GM23248 (cell line): ENCODE data around the gene CHPT1. TPM values are rescaled to one million over a fixed set of nuclear protein-coding genes. Genes with fewer than 3 reads are reported as not detected.

Experiments used
- DNase-seq: peaks from one replicate; pipeline ENCODE4 v3.0.0-alpha.2; 2015
- H2AFZ ChIP-seq: fragments of 200-600 bp; sonication (generic); 2 replicates; pipeline ENCODE4 v1.6.1; 2016; ENCODE audit warnings: antibody characterized with exemption
- H3F3A ChIP-seq: fragments of 200-600 bp; sonication (generic); 2 replicates; pipeline ENCODE4 v1.6.1; 2016; ENCODE audit warnings: mild to moderate bottlenecking, antibody characterized with exemption, mixed run types; ENCODE audit not compliant: insufficient read depth
- H3K27ac ChIP-seq: fragments of 200-600 bp; sonication (generic); 2 replicates; pipeline ENCODE4 v1.5.1; 2016; ENCODE audit warnings: mild to moderate bottlenecking
- H3K27me3 ChIP-seq: fragments of 200-600 bp; sonication (generic); replicated peaks from 2 replicates; pipeline ENCODE4 v1.6.1; 2016; ENCODE audit warnings: mild to moderate bottlenecking; ENCODE audit not compliant: insufficient read depth
- H3K36me3 ChIP-seq: fragments of 200-600 bp; sonication (generic); 2 replicates; pipeline ENCODE4 v1.6.1; 2016; ENCODE audit warnings: low read depth, mild to moderate bottlenecking
- H3K4me1 ChIP-seq: fragments of 200-600 bp; sonication (generic); 2 replicates; pipeline ENCODE4 v1.6.1; 2016; ENCODE audit warnings: mild to moderate bottlenecking; ENCODE audit not compliant: insufficient read depth
- H3K4me2 ChIP-seq: fragments of 200-600 bp; sonication (generic); one replicate; pipeline ENCODE4 v1.6.1; 2016; ENCODE audit warnings: mild to moderate bottlenecking; ENCODE audit not compliant: unreplicated experiment
- H3K4me3 ChIP-seq: fragments of 200-600 bp; sonication (generic); 2 replicates; pipeline ENCODE4 v1.5.1; 2016; ENCODE audit warnings: mild to moderate bottlenecking
- H3K79me2 ChIP-seq: fragments of 200-600 bp; sonication (generic); 2 replicates; pipeline ENCODE4 v1.6.1; 2016; ENCODE audit warnings: mild to moderate bottlenecking; ENCODE audit not compliant: insufficient read depth
- H3K9ac ChIP-seq: fragments of 200-600 bp; sonication (generic); 2 replicates; pipeline ENCODE4 v1.6.1; 2016; ENCODE audit warnings: mild to moderate bottlenecking
- H3K9me2 ChIP-seq: fragments of 200-600 bp; sonication (generic); 2 replicates; pipeline ENCODE4 v1.6.1; 2016; ENCODE audit warnings: mixed run types, mild to moderate bottlenecking, moderate library complexity; ENCODE audit not compliant: insufficient read depth
- H3K9me3 ChIP-seq: fragments of 200-600 bp; sonication (generic); one replicate; pipeline ENCODE4 v1.6.1; 2017; ENCODE audit warnings: low read depth
- H4K20me1 ChIP-seq: fragments of 200-600 bp; sonication (generic); 2 replicates; pipeline ENCODE4 v1.6.0; 2016; ENCODE audit not compliant: insufficient read depth
- EZH2 ChIP-seq: fragments of 200-600 bp; sonication (generic); IDR thresholded peaks from 2 replicates; pipeline ENCODE4 v1.6.1; 2018; ENCODE audit warnings: antibody characterized with exemption, mild to moderate bottlenecking; ENCODE audit not compliant: insufficient read depth, poor library complexity, severe bottlenecking
- EZH2phosphoT487 ChIP-seq: fragments of 200-600 bp; sonication (generic); IDR thresholded peaks from 2 replicates; pipeline ENCODE4 v1.6.1; 2018; ENCODE audit warnings: antibody characterized with exemption, moderate library complexity, mild to moderate bottlenecking, low read depth; ENCODE audit not compliant: insufficient read depth
- WGBS, 2 experiments: methylation state at CpG; one replicate each; pipeline ENCODE4 v1.1.6; 2015 to 2017; ENCODE audit warnings: low lambda C conversion rate in 2 of 2, low coverage in 1 of 2; ENCODE audit errors: missing lambda C conversion rate in 2 of 2; 5-methylcytosine and 5-hydroxymethylcytosine counted together
- in situ Hi-C: fragments of 300-500 bp; cut with MboI; formaldehyde crosslinking; loops from 2 replicates; pipeline ENCODE4 v1.15.0; 2020
- polyA plus RNA-seq: library from polyadenylated mRNA; unstranded; fragments of >200 nt; fragmentation: Nextera tagmentation; extraction: Ambion mirVana; gene quantifications from 2 replicates; pipeline ENCODE4 v1.2.1, GENCODE V29; 2016
- total RNA-seq: library from RNA; depleted of rRNA; stranded (reverse); fragments of >200 nt; shearing (Covaris generic); gene quantifications from 2 replicates; pipeline ENCODE4 v1.2.3, GENCODE V29; 2014

CHPT1 gene
- total and polyA plus RNA-seq, 2 experiments from 2014 or later = 32.6 to 35.4 TPM

DNA sequence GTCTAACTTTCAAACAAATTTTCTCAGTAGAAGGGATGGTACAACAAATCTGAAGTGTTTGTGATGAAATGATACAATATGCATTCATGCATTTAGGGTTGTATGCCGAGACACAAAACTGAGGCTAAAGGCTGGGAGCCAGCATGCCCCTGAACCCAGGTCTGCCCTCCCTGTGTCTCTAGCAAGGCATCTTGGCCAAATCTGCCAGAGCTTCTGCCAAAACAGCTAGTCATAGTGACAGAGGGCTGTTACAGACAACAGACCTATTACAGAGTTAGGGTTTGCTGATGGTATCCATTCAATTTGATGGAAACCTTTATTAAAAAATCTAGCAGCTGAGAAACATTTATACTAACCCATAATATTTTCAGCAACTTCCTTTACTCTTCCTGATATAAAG lies 11.3 kb upstream of the CHPT1 start:
- no peaks in the 10 kb centered on the region for H3K4me1 ChIP-seq
- H3K27ac ChIP-seq = no peak overlapping the region
- H3K9me2 ChIP-seq = no peaks in the 10 kb centered on the region
- 97 to 100% methylated on average over 1 of the region's 1 CpG for WGBS, 2 experiments
- no peak for TF ChIP-seq EZH2phosphoT487
- TF ChIP-seq EZH2 = no peak
- no peak overlapping the region for H2AFZ ChIP-seq
- no peak overlapping the region for H3K4me3 ChIP-seq
- H3F3A ChIP-seq = no peaks in the 10 kb centered on the region
- H3K9me3 ChIP-seq = no peaks in the 10 kb centered on the region
- H3K4me2 ChIP-seq = no peak overlapping the region
- no peaks in the 10 kb centered on the region for H3K27me3 ChIP-seq
- no peaks in the 10 kb centered on the region for H3K36me3 ChIP-seq
- H4K20me1 ChIP-seq = no peaks in the 10 kb centered on the region
- in situ Hi-C loops = no loop called here
- H3K79me2 ChIP-seq = no peaks in the 10 kb centered on the region
- H3K9ac ChIP-seq = no peak overlapping the region
- no peak for DNase-seq

DNA sequence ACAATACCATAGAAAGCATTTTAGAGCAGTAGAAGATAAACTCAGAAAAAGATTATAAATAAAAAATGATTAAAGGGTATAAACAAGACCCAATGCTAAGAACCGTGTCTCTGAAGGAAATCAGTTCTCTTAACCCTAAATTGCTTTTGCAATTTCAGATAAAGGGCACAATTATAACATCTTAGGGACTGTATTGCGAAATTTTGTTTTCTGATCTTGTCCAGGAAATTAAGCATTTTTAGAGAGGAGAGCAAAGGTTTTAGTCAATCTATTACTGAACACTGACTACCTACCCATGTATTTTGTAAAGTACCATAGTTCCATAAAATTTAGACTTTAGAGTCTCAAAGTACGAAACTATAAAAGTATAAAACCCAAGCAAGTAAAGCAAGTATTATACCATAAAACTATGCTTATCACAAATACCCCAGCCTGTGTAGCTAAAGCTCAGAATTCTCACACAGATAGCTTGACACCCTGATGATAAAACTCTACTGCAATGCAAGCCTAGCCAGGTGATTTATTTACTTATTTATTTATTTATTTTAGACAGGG lies 6.8 kb upstream of the CHPT1 start:
- Histone ChIP-seq H3K27me3 (no peaks in the 10 kb centered on the region), H3K9me2 (no peaks in the 10 kb centered on the region), H3F3A (0 out of 2 replicates have a peak, but pooled peaks cover 4% of the 10 kb centered on the region), H3K4me2 (no peak overlapping the region), H3K4me3 (no peak overlapping the region), H2AFZ (no peak overlapping the region), H4K20me1 (no peaks in the 10 kb centered on the region), H3K79me2 (no peaks in the 10 kb centered on the region), H3K9ac (no peak overlapping the region), H3K9me3 (no peaks in the 10 kb centered on the region), H3K27ac (no peak overlapping the region), H3K4me1 (no peaks in the 10 kb centered on the region), H3K36me3 (no peaks in the 10 kb centered on the region)
- TF ChIP-seq EZH2phosphoT487 (no peak), EZH2 (no peak)
- DNase-seq = no peak
- in situ Hi-C loops = no loop called here
- WGBS, 2 experiments = 56 to 60% methylated on average over 3 of the region's 3 CpGs

DNA sequence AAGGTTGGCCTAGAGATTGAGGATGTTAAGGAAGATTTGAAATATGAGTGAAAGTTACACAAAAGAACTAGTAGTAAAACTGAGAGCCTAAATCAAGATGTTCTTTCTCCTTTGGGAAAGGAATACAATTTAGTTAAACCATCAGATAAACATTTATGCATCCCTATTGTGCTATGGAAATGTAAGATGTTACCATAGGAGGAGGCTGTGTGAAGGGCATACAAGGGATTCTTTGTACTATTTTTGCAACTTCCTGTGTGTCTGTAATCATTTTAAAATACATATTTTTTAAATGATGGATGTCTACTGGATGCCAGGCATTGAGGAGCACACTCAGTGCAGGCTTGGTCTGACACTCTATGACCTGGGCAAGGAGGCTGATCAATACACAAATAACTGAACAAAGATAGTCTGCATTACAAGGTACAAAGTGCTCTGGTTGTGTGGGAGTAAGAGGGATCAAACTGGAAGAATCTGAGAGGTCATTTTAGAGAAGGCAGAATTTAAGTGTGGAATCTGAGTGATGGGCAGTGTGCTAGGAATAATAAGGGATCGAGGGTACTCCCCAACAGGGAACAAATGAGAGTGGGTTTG lies 5.8 kb upstream of the CHPT1 start:
- in situ Hi-C loops = no loop called here
- no peaks in the 10 kb centered on the region for H3K36me3 ChIP-seq
- TF ChIP-seq EZH2phosphoT487 (no peak), EZH2 (no peak)
- no peak overlapping the region for H3K4me3 ChIP-seq
- H3K4me2 ChIP-seq = no peak overlapping the region
- H3F3A ChIP-seq = peaks cover 14% of the 10 kb centered on the region; the same call in 1 of the 2 replicates
- no peaks in the 10 kb centered on the region for H3K79me2 ChIP-seq
- no peak overlapping the region for H3K9ac ChIP-seq
- no peak for DNase-seq
- H3K9me2 ChIP-seq = no peaks in the 10 kb centered on the region
- H4K20me1 ChIP-seq = no peaks in the 10 kb centered on the region
- 71 to 80% methylated on average over 1 of the region's 1 CpG for WGBS, 2 experiments
- H3K27ac ChIP-seq = no peak overlapping the region
- H3K4me1 ChIP-seq = no peaks in the 10 kb centered on the region
- no peaks in the 10 kb centered on the region for H3K9me3 ChIP-seq
- H2AFZ ChIP-seq = no peak overlapping the region
- no peaks in the 10 kb centered on the region for H3K27me3 ChIP-seq

DNA sequence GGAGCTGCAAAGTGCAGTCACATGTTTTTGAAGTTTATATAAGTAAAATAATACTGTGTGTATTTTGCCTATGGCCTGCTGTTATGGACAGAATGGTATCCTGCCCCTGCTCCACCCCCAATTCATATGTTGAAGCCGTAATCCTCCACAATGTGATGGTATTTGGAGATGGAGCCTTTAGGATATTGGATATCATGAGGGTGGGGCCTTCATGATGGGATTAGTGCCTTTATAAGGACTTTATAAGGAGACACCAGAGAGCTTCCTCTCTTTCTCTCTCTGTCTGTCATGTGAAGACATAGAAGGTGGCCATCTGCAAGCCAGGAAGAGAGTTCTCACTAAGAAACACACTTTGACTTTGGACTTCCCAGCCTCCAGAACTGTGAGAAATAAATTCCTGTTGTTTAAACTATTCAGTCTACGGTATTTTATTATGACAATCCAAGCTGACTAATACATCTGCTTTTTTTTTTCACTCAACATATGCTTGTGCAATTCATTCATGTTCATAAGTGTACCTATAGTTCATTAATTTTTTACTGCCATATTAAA lies 3.1 kb upstream of the CHPT1 start:
- Histone ChIP-seq H3K4me2 (no peak overlapping the region), H3K9me2 (no peaks in the 10 kb centered on the region), H3K36me3 (no peaks in the 10 kb centered on the region), H3K4me3 (no peak overlapping the region), H3K9me3 (no peaks in the 10 kb centered on the region), H3K4me1 (peaks cover 7% of the 10 kb centered on the region), H3F3A (peaks cover 18% of the 10 kb centered on the region; the same call in 1 of the 2 replicates), H4K20me1 (no peaks in the 10 kb centered on the region), H2AFZ (no peak overlapping the region), H3K79me2 (0 out of 2 replicates have a peak, but pooled peaks cover 1% of the 10 kb centered on the region), H3K27me3 (no peaks in the 10 kb centered on the region), H3K27ac (no peak overlapping the region), H3K9ac (no peak overlapping the region)
- WGBS, 2 experiments = 63 to 68% methylated on average over 2 of the region's 2 CpGs
- in situ Hi-C loops = no loop called here
- DNase-seq = no peak
- no peak for TF ChIP-seq EZH2phosphoT487
- no peak for TF ChIP-seq EZH2
